ENCODE results near the gene PTTG2. TPM values are rescaled to one million over a fixed set of nuclear protein-coding genes. Genes with fewer than 3 reads are reported as not detected.

The PTTG2 gene
- total and polyA plus RNA-seq, 2 of the 4 experiments (the other 2 are of a cell fraction) = not detected

DNA sequence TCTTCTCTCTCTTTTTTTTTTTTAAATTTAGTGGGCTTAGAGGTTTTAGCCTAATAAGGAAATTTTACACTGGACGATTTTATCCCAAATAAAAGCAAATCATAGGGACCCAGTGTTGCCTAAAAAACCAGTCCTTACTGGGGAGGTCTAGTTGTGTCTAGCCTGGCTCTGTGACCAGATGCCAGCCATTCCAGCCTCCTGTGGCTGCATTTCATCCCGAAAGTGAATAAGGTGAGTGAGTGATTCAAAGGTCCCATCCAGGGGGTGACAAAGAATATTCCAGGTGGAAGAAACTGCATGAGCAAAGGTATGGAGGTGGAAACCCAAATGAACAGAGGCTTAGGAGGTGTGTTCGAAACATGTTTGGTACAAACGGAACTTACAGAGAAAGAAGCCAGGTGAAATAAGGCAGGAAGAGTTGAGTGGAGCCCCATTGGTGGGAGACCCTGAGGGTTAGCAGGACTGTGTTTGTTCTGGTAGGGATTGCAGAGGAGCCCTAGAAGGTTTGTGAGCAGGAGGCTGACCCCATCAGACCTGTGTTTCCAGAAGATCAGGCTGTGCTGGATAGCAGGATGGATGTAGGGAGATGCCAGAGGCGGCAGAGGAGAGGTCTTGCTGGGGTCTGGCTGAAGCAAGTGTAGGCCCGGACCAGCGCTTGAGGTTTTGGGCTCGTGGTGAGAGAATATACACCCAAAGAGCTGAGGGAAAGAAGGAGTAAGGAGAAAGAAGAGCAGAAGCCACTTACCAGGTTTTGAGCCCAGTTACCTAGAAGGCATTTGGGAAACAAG, 31.6 kb downstream of the PTTG2 start:
- no peak overlapping the region for H4K5ac ChIP-seq (ENCODE audit: low read depth, low read length)
- H2BK120ac ChIP-seq (ENCODE audit: low read depth, low read length) = no peak overlapping the region
- H3K9me1 ChIP-seq (ENCODE audit: insufficient read depth, low read length) = peaks cover 4% of the 10 kb centered on the region; the same call in 1 of the 2 replicates
- no peak overlapping the region for H3K4ac ChIP-seq (ENCODE audit: low read depth, low read length)
- no peaks in the 10 kb centered on the region for H3K9me3 ChIP-seq (ENCODE audit: control insufficient read depth, insufficient read depth, low read length)
- intact Hi-C loops (cut with micrococcal nuclease) (no loop called here), in situ Hi-C loops (cut with MboI; ENCODE audit: low sequenced_read_pairs) (no loop called here), dilution Hi-C loops (cut with HindIII; ENCODE audit: low sequenced_read_pairs, unreplicated experiment) (no loop called here)
- H3K23ac ChIP-seq (ENCODE audit: low read depth, low read length) = no peak overlapping the region
- no peak overlapping the region for H2AK5ac ChIP-seq (ENCODE audit: low read depth, low read length)
- no peak overlapping the region for H2BK5ac ChIP-seq (ENCODE audit: low read depth, low read length, poor library complexity, severe bottlenecking)
- no peak overlapping the region for H2BK20ac ChIP-seq (ENCODE audit: low read depth, low read length)
- no peak for ATAC-seq (ENCODE audit: low read depth)
- no peak overlapping the region for H3K4me3 ChIP-seq (ENCODE audit: insufficient read depth, low read depth, low read length)
- H4K20me1 ChIP-seq (ENCODE audit: insufficient read depth, low read length) = peaks cover 4% of the 10 kb centered on the region; the same call in 1 of the 2 replicates
- H3K4me1 ChIP-seq (ENCODE audit: control insufficient read depth, insufficient read depth, low read length) = peaks cover 4% of the 10 kb centered on the region
- whole genome bisulfite sequencing, 2 experiments (ENCODE audit: extremely low coverage in 2 of 2, insufficient read length in 1 of 2) = 90% methylated on average over 5 of the region's 8 CpGs; no CpG with 5 or more reads in 1 of the 2 experiments
- BruUV-seq (replicated peaks) = no TSS peak
- ChIA-PET POLR2A (ENCODE audit: unreplicated experiment) (interaction anchor here (0.6 kb wide), 2 partner anchors 8 to 9 kb away, joined by 3 to 4 read pairs; no protein-coding TSS in a partner anchor), CTCF (interaction anchor here (0.6 kb wide), 1 partner anchor 9 kb away, joined by 3 read pairs; no protein-coding TSS in a partner anchor)
- no peaks in the 10 kb centered on the region for H3K36me3 ChIP-seq (ENCODE audit: control insufficient read depth, insufficient read depth, low read length)
- no peak overlapping the region for H2AFZ ChIP-seq (replicated peaks; ENCODE audit: low read length, poor library complexity)
- no peak overlapping the region for H3K56ac ChIP-seq (ENCODE audit: extremely low read depth, insufficient read depth, low read length)
- no peak overlapping the region for H4K8ac ChIP-seq (ENCODE audit: low read depth in 2 of 2, low read length in 2 of 2)
- no peak overlapping the region for H3K14ac ChIP-seq (replicated peaks; ENCODE audit: low read depth, low read length)
- H3K4me2 ChIP-seq (ENCODE audit: low read depth, low read length) = no peak overlapping the region
- no peak overlapping the region for H3K18ac ChIP-seq (ENCODE audit: low read depth, low read length)
- H2AK9ac ChIP-seq (replicated peaks; ENCODE audit: low read depth, low read length, poor library complexity) = no peak overlapping the region
- DNase-seq = no peak
- peaks cover 37 to 69% of the 10 kb centered on the region in 2 experiments for H3K79me1 ChIP-seq (ENCODE audit: low read depth in 1 of 2, low read length in 2 of 2)
- no peak overlapping the region for H3K27ac ChIP-seq (ENCODE audit: insufficient read depth, low read length)
- no peak overlapping the region for H4K91ac ChIP-seq (ENCODE audit: insufficient read depth, low read depth, low read length)
- H3K9ac ChIP-seq (ENCODE audit: low read depth, low read length) = no peak overlapping the region
- no peak for TF ChIP-seq POLR2A (IDR thresholded peaks at IDR 0.05; ENCODE audit: low read depth, low read length)
- TF ChIP-seq SMC3 (IDR thresholded peaks at IDR 0.05; ENCODE audit: low read depth, low read length) = no peak
- TF ChIP-seq, protein P1, sequence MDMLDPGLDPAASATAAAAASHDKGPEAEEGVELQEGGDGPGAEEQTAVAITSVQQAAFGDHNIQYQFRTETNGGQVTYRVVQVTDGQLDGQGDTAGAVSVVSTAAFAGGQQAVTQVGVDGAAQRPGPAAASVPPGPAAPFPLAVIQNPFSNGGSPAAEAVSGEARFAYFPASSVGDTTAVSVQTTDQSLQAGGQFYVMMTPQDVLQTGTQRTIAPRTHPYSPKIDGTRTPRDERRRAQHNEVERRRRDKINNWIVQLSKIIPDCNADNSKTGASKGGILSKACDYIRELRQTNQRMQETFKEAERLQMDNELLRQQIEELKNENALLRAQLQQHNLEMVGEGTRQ (IDR thresholded peaks at IDR 0.05; ENCODE audit: low read depth, low read length) = no peak
- no peak for TF ChIP-seq CEBPB (IDR thresholded peaks at IDR 0.05; ENCODE audit: low read depth, low read length)
- TF ChIP-seq NFE2L2 (IDR thresholded peaks at IDR 0.05; ENCODE audit: low read depth, low read length) = no peak
- no peak for TF ChIP-seq MAFK (IDR thresholded peaks at IDR 0.05; ENCODE audit: low read depth, low read length)
- no peak for TF ChIP-seq RCOR1 (IDR thresholded peaks at IDR 0.05; ENCODE audit: insufficient replicate concordance, low read length)
- TF ChIP-seq FOS (IDR thresholded peaks at IDR 0.05; ENCODE audit: low read depth, low read length) = no peak
- TF ChIP-seq MAZ (IDR thresholded peaks at IDR 0.05; ENCODE audit: borderline replicate concordance, low read depth, low read length) = no peak
- TF ChIP-seq RFX5 (IDR thresholded peaks at IDR 0.05; ENCODE audit: low read depth, low read length) = no peak
- no peak for TF ChIP-seq BHLHE40 (IDR thresholded peaks at IDR 0.05; ENCODE audit: low read depth, low read length)
- no peaks in the 10 kb centered on the region for H3K27me3 ChIP-seq (ENCODE audit: control insufficient read depth, insufficient read depth, low read length)
- no peak overlapping the region for H2BK15ac ChIP-seq (ENCODE audit: low read depth, low read length)
